Measurements from ENCODE around the gene SPATA2L. TPM values are rescaled to one million over a fixed set of nuclear protein-coding genes. Genes with fewer than 3 reads are reported as not detected.

Gene SPATA2L
- total RNA-seq, 1 experiment from 2014 or later: 12.7 TPM

DNA sequence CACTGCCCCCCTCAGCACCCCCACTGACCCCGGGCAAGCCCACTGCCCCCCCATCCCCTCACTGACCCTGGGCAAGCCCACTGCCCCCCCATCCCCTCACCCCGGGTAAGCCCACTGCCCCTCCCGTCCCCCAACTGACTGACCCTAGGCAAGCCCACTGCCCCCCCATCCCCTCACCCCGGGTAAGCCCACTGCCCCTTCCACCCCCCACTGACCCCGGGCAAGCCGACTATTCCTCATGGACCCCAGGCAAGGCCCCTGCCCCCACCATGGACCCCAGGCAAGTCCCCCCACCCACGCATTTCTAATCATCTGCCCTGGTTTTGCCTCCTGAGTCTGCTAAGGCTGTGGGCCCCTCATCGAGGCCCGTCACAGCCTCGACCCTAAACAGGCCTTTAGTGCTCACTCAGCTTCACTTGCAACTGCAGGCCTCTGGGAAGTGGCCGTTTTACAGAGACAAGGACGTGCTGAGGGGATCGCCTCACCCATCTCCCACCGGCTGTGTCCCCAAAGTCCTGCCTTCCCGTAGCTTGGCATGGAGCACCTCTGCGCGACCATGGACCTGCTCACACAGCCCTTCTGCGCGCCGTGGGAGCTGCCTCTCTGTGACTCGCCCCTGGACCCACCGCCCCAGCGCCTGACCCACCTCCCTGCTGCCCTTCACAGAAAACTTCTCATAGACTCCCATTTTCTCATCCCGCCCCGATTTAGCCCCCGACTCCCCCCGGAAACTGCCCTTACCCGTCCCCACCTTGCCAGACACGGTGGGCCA lies 15.6 kb upstream of the SPATA2L start:
- Histone ChIP-seq H3K4me3 (ENCODE audit: low read depth in 2 of 2, low read length in 2 of 2) (no peak overlapping the region), H3K4me1 (ENCODE audit: control insufficient read depth, insufficient read depth, low read length) (peaks cover 8% of the 10 kb centered on the region), H3K36me3 (ENCODE audit: control insufficient read depth, insufficient read depth, low read length) (no peaks in the 10 kb centered on the region; the same call in 1 of the 2 replicates), H3K27me3 (ENCODE audit: control insufficient read depth, insufficient read depth, low read length) (no peaks in the 10 kb centered on the region), H3K9me3 (ENCODE audit: control insufficient read depth, insufficient read depth, low read depth, low read length) (no peaks in the 10 kb centered on the region), H3K27ac (ENCODE audit: low read length) (no peak overlapping the region)
- POLR2A ChIA-PET: no interaction called here
- TF ChIP-seq, protein P1, sequence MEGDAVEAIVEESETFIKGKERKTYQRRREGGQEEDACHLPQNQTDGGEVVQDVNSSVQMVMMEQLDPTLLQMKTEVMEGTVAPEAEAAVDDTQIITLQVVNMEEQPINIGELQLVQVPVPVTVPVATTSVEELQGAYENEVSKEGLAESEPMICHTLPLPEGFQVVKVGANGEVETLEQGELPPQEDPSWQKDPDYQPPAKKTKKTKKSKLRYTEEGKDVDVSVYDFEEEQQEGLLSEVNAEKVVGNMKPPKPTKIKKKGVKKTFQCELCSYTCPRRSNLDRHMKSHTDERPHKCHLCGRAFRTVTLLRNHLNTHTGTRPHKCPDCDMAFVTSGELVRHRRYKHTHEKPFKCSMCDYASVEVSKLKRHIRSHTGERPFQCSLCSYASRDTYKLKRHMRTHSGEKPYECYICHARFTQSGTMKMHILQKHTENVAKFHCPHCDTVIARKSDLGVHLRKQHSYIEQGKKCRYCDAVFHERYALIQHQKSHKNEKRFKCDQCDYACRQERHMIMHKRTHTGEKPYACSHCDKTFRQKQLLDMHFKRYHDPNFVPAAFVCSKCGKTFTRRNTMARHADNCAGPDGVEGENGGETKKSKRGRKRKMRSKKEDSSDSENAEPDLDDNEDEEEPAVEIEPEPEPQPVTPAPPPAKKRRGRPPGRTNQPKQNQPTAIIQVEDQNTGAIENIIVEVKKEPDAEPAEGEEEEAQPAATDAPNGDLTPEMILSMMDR (IDR thresholded peaks at IDR 0.05): no peak
- TF ChIP-seq POLR2AphosphoS5 (IDR thresholded peaks at IDR 0.05; ENCODE audit: low read depth, low read length): no peak
- in situ Hi-C loops (cut with HindIII; ENCODE audit: low pct_unique_long_range_greater_than_20kb, low sequenced_read_pairs): no loop called here
- ATAC-seq (no peak), DNase-seq (ENCODE audit: low read depth, low spot score) (no peak)
- no TSS peak for BruUV-seq (replicated peaks)
- intact Hi-C loops (cut with micrococcal nuclease; ENCODE audit: unreplicated experiment): no loop called here
- CTCF ChIA-PET: interaction anchor here (1.1 kb wide), 1 partner anchor 11 kb away, joined by 3 read pairs; no protein-coding TSS in a partner anchor

DNA sequence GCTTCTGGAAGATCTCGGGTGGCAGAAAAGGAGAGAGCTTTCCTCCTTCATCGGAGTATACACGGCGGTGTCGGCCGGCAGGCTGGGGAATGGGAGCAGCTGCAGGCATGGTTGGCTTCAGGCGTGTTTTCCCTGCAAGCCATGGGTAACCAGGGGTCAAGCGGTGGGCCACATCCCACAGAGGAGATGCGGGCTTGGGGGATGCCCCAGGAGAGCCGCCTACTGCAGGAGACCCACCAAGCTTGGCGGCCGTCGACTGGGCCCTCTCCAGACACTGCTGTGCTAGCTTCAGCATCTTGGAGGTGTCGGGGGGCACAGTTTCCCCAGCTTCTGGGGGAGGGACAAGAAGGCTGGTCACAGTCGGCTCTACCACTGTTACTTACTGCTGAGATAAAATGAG lies 15.0 kb upstream of the SPATA2L start:
- H3K4me1 ChIP-seq (ENCODE audit: control insufficient read depth, insufficient read depth, low read length): peaks cover 8% of the 10 kb centered on the region
- no peaks in the 10 kb centered on the region; the same call in 1 of the 2 replicates for H3K36me3 ChIP-seq (ENCODE audit: control insufficient read depth, insufficient read depth, low read length)
- no peaks in the 10 kb centered on the region for H3K27me3 ChIP-seq (ENCODE audit: control insufficient read depth, insufficient read depth, low read length)
- ChIA-PET CTCF (interaction anchor here (1.1 kb wide), 1 partner anchor 10 kb away, joined by 3 read pairs; no protein-coding TSS in a partner anchor), POLR2A (interaction anchor here (0.7 kb wide), 1 partner anchor 28 kb away, joined by 3 read pairs; no protein-coding TSS in a partner anchor)
- intact Hi-C loops (cut with micrococcal nuclease; ENCODE audit: unreplicated experiment) (no loop called here), in situ Hi-C loops (cut with HindIII; ENCODE audit: low pct_unique_long_range_greater_than_20kb, low sequenced_read_pairs) (no loop called here)
- BruUV-seq (replicated peaks): no TSS peak
- ATAC-seq: no peak
- no peaks in the 10 kb centered on the region for H3K9me3 ChIP-seq (ENCODE audit: control insufficient read depth, insufficient read depth, low read depth, low read length)
- H3K4me3 ChIP-seq (ENCODE audit: low read depth in 2 of 2, low read length in 2 of 2): no peak overlapping the region
- TF ChIP-seq, protein P1 (IDR thresholded peaks at IDR 0.05): no peak
- TF ChIP-seq POLR2AphosphoS5 (IDR thresholded peaks at IDR 0.05; ENCODE audit: low read depth, low read length): no peak
- DNase-seq (ENCODE audit: low read depth, low spot score): no peak
- no peak overlapping the region for H3K27ac ChIP-seq (ENCODE audit: low read length)

DNA sequence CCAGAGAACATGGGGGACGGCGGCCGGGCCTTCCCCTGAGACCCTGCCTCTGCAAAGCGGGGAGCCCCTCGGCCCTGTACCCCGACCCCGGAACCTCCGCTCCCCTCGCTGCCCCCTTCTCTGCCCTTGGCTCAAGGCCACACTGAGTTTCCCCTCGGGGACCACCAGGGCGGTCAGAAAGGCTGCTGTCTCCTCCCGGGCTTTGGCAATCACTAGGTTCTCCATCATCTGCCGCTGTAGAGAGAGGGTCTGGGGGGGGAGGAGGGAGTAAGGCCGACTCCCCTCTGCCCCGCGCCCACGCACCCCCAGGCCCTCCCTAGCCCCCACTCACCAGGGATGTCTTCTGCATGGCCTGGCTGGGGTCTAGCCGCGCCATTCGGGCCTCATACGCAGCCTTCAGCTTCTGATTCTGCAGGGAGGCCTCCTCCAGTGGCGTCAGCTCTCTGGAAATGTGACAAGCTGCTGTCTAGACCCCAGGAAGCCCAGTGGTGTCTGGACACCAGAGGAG lies 10.8 kb upstream of the SPATA2L start:
- in situ Hi-C loops (cut with HindIII; ENCODE audit: low pct_unique_long_range_greater_than_20kb, low sequenced_read_pairs) (no loop called here), intact Hi-C loops (cut with micrococcal nuclease; ENCODE audit: unreplicated experiment) (no loop called here)
- TF ChIP-seq TCF7L2 (IDR thresholded peaks at IDR 0.05; ENCODE audit: low read depth, low read length): no peak
- TF ChIP-seq SIN3A (IDR thresholded peaks at IDR 0.05; ENCODE audit: borderline replicate concordance, insufficient read depth, low read depth, low read length): no peak
- TF ChIP-seq POLR2AphosphoS5 (IDR thresholded peaks at IDR 0.05; ENCODE audit: low read depth, low read length): no peak
- TF ChIP-seq, protein P1 (IDR thresholded peaks at IDR 0.05): no peak
- TF ChIP-seq, protein P2, sequence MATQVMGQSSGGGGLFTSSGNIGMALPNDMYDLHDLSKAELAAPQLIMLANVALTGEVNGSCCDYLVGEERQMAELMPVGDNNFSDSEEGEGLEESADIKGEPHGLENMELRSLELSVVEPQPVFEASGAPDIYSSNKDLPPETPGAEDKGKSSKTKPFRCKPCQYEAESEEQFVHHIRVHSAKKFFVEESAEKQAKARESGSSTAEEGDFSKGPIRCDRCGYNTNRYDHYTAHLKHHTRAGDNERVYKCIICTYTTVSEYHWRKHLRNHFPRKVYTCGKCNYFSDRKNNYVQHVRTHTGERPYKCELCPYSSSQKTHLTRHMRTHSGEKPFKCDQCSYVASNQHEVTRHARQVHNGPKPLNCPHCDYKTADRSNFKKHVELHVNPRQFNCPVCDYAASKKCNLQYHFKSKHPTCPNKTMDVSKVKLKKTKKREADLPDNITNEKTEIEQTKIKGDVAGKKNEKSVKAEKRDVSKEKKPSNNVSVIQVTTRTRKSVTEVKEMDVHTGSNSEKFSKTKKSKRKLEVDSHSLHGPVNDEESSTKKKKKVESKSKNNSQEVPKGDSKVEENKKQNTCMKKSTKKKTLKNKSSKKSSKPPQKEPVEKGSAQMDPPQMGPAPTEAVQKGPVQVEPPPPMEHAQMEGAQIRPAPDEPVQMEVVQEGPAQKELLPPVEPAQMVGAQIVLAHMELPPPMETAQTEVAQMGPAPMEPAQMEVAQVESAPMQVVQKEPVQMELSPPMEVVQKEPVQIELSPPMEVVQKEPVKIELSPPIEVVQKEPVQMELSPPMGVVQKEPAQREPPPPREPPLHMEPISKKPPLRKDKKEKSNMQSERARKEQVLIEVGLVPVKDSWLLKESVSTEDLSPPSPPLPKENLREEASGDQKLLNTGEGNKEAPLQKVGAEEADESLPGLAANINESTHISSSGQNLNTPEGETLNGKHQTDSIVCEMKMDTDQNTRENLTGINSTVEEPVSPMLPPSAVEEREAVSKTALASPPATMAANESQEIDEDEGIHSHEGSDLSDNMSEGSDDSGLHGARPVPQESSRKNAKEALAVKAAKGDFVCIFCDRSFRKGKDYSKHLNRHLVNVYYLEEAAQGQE (IDR thresholded peaks at IDR 0.05; ENCODE audit: insufficient read depth in 1 of 2, low read depth in 2 of 2, low read length in 1 of 2): no peak
- Histone ChIP-seq H3K27me3 (ENCODE audit: control insufficient read depth, insufficient read depth, low read length) (no peaks in the 10 kb centered on the region), H3K4me1 (ENCODE audit: control insufficient read depth, insufficient read depth, low read length) (no peaks in the 10 kb centered on the region), H3K9me3 (ENCODE audit: control insufficient read depth, insufficient read depth, low read depth, low read length) (no peaks in the 10 kb centered on the region), H3K27ac (ENCODE audit: low read length) (peak overlapping the region; percentile 59; the same call in 1 of the 2 replicates), H3K36me3 (ENCODE audit: control insufficient read depth, insufficient read depth, low read length) (no peaks in the 10 kb centered on the region; the same call in 1 of the 2 replicates), H3K4me3 (ENCODE audit: low read depth in 2 of 2, low read length in 2 of 2) (peak overlapping the region; percentile 56 to 62)
- ChIA-PET POLR2A (no interaction called here), CTCF (no interaction called here)
- no TSS peak for BruUV-seq (replicated peaks)
- DNase-seq (ENCODE audit: low read depth, low spot score) (no peak), ATAC-seq (0 out of 2 replicates have a peak, but pooled peaks have one; percentile 10)

Measured in Panc1 (cell line).